ENCODE data around the gene ZC3H11A.
"Not testable (repeated sequence)": the region's sequence is repeated elsewhere in the genome, so short reads cannot be mapped to it uniquely, and the experiment has no call there.

Gene ZC3H11A

GRCh38 chr1:203795441-203796235 lies at the start of gene ZC3H11A, which contains the start of gene ZBED6:
ZC3H11A (plus strand) TSS chr1:203795623; CDS start chr1:203817071, 21,448 bp downstream.
ZBED6 (plus strand) TSS chr1:203795623; CDS start chr1:203797523, 1,900 bp downstream.
- peak; percentile 85 to 98 for DNase-seq

GRCh38 chr1:203746281-203746680 lies 49.1 kb upstream of the ZC3H11A start:
- no peak for DNase-seq

- no peak for DNase-seq
These were observed 44.4 kb upstream of the ZC3H11A start for GRCh38 chr1:203751051-203751450.

GRCh38 chr1:203751618-203752361 lies 43.6 kb upstream of the ZC3H11A start:
- not testable (repeated sequence) for DNase-seq

GRCh38 chr1:203754455-203754864 lies 41.0 kb upstream of the ZC3H11A start:
- no peak for DNase-seq

- DNase-seq: no peak
These were observed 39.4 kb upstream of the ZC3H11A start for GRCh38 chr1:203756036-203756435.

GRCh38 chr1:203758749-203759148 lies 36.7 kb upstream of the ZC3H11A start:
- DNase-seq: not testable (repeated sequence)

- DNase-seq: no peak
These were observed 34.9 kb upstream of the ZC3H11A start for GRCh38 chr1:203760506-203760905.

- not testable (repeated sequence) for DNase-seq
These were observed 33.5 kb upstream of the ZC3H11A start for GRCh38 chr1:203761958-203762357.

- DNase-seq: no peak
These were observed 31.9 kb upstream of the ZC3H11A start for GRCh38 chr1:203763505-203763904.

GRCh38 chr1:203764105-203765028 lies 31.1 kb upstream of the ZC3H11A start:
- DNase-seq: no peak

GRCh38 chr1:203765029-203765837 lies 30.2 kb upstream of the ZC3H11A start, which contains the start of gene LAX1:
LAX1 (plus strand) TSS chr1:203765183; CDS start chr1:203765566, 383 bp downstream.
- peak in 1 of 2 donors; percentile 87 for DNase-seq

- DNase-seq: no peak
These were observed 27.2 kb upstream of the ZC3H11A start for GRCh38 chr1:203768256-203768655.

GRCh38 chr1:203769505-203770343 lies 25.7 kb upstream of the ZC3H11A start:
- peak; percentile 47 to 75 for DNase-seq

- no peak for DNase-seq
These were observed 23.5 kb upstream of the ZC3H11A start for GRCh38 chr1:203771901-203772301.

GRCh38 chr1:203772836-203773235 lies 22.6 kb upstream of the ZC3H11A start:
- no peak for DNase-seq

- no peak for DNase-seq
These were observed 18.8 kb upstream of the ZC3H11A start for GRCh38 chr1:203776636-203777035.

GRCh38 chr1:203777596-203777995 lies 17.8 kb upstream of the ZC3H11A start:
- DNase-seq: no peak

GRCh38 chr1:203778146-203778545 lies 17.3 kb upstream of the ZC3H11A start:
- no peak for DNase-seq

GRCh38 chr1:203778789-203779188 lies 16.6 kb upstream of the ZC3H11A start:
- no peak for DNase-seq

- DNase-seq: no peak
These were observed 13.5 kb upstream of the ZC3H11A start for GRCh38 chr1:203781962-203782361.

All from bone marrow (tissue), 2 donors.